Measurements from ENCODE around the gene ERBIN.

GRCh38 chr5:65876970-65877369 lies 49.4 kb upstream of the ERBIN start:
- TF ChIP-seq CTCF (conservative IDR thresholded peaks at IDR 0.05; ENCODE audit: low read depth, low read length) (no peak), POLR2A (IDR thresholded peaks at IDR 0.05; ENCODE audit: low read depth, low read length) (no peak), BHLHE40 (IDR thresholded peaks at IDR 0.05; ENCODE audit: low read depth, low read length) (no peak), USF2 (IDR thresholded peaks at IDR 0.05; ENCODE audit: low read depth, low read length) (no peak), CEBPB (IDR thresholded peaks at IDR 0.05; ENCODE audit: low read depth, low read length) (no peak), ELK1 (IDR thresholded peaks at IDR 0.05; ENCODE audit: borderline replicate concordance, low read depth, low read length) (no peak), CHD1 (IDR thresholded peaks at IDR 0.05; ENCODE audit: low read depth, low read length) (no peak), FOS (IDR thresholded peaks at IDR 0.05; ENCODE audit: low read depth, low read length) (no peak)
